HG03066 (cell line): Measurements from ENCODE around the gene FKBP15.
"Not testable (repeated sequence)": the region's sequence is repeated elsewhere in the genome, so short reads cannot be mapped to it uniquely, and the experiment has no call there.

Experiments used
- ATAC-seq: cut with Tn5 transposase; IDR thresholded peaks from one replicate; pipeline ENCODE4 v1.9.1; 2021; ENCODE audit warnings: low read depth; ENCODE audit not compliant: unreplicated experiment

FKBP15 gene

GRCh38 chr9:113150670-113151611, 70.1 kb downstream of the FKBP15 start, which contains the start of gene SLC31A2:
SLC31A2 (plus strand) TSS chr9:113151007; CDS start chr9:113151075, 68 bp downstream.
- peak; percentile 91 for ATAC-seq

GRCh38 chr9:113149561-113149960, 71.5 kb downstream of the FKBP15 start:
- not testable (repeated sequence) for ATAC-seq

- no peak for ATAC-seq
These were observed 72.1 kb downstream of the FKBP15 start for GRCh38 chr9:113148781-113149510.

- no peak for ATAC-seq
These were observed 72.7 kb downstream of the FKBP15 start for GRCh38 chr9:113148372-113148705.

GRCh38 chr9:113143432-113144227, 77.4 kb downstream of the FKBP15 start:
- ATAC-seq: no peak

GRCh38 chr9:113140896-113141295, 80.2 kb downstream of the FKBP15 start:
- not testable (repeated sequence) for ATAC-seq

- no peak for ATAC-seq
These were observed 81.1 kb downstream of the FKBP15 start for GRCh38 chr9:113139953-113140352.

- ATAC-seq: no peak
These were observed 81.8 kb downstream of the FKBP15 start for GRCh38 chr9:113139225-113139829.

- no peak for ATAC-seq
These were observed 82.3 kb downstream of the FKBP15 start for GRCh38 chr9:113138760-113139159.

GRCh38 chr9:113137196-113138168, 83.6 kb downstream of the FKBP15 start:
- ATAC-seq: no peak

- no peak for ATAC-seq
These were observed 89.4 kb downstream of the FKBP15 start for GRCh38 chr9:113131689-113132151.

GRCh38 chr9:113129884-113130283, 91.2 kb downstream of the FKBP15 start:
- no peak for ATAC-seq

GRCh38 chr9:113129466-113129865, 91.6 kb downstream of the FKBP15 start:
- ATAC-seq: no peak

- ATAC-seq: no peak
These were observed 95.6 kb downstream of the FKBP15 start for GRCh38 chr9:113125386-113126035.

- ATAC-seq: not testable (repeated sequence)
These were observed 102.2 kb downstream of the FKBP15 start for GRCh38 chr9:113118829-113119228.
